Prostate gland (tissue), 2 donors: Measurements from ENCODE around the gene AFAP1.

Experiments used
- POLR2A ChIP-seq: fragments of 450-650 bp; IDR thresholded peaks from one replicate; pipeline ENCODE4 v1.6.1; 2016; ENCODE audit warnings: antibody characterized with exemption, mild to moderate bottlenecking
- POLR2AphosphoS5 ChIP-seq: sonication (generic); formaldehyde crosslinking; IDR thresholded peaks from one replicate; pipeline ENCODE4 v1.6.1; 2017; ENCODE audit warnings: antibody characterized with exemption
- TF ChIP-seq, protein P1 (sequence below), 4 experiments: fragments of 200-600 bp in 2 of 4; fragments of 450-650 bp in 2 of 4; sonication (generic) in 2 of 4; IDR thresholded peaks; 1 replicate in 3 of 4; 2 replicates in 1 of 4; pipeline ENCODE4 v1.5.1; 2016 to 2019; ENCODE audit warnings: antibody characterized with exemption in 4 of 4, mild to moderate bottlenecking in 2 of 4, moderate library complexity in 2 of 4

DNA sequence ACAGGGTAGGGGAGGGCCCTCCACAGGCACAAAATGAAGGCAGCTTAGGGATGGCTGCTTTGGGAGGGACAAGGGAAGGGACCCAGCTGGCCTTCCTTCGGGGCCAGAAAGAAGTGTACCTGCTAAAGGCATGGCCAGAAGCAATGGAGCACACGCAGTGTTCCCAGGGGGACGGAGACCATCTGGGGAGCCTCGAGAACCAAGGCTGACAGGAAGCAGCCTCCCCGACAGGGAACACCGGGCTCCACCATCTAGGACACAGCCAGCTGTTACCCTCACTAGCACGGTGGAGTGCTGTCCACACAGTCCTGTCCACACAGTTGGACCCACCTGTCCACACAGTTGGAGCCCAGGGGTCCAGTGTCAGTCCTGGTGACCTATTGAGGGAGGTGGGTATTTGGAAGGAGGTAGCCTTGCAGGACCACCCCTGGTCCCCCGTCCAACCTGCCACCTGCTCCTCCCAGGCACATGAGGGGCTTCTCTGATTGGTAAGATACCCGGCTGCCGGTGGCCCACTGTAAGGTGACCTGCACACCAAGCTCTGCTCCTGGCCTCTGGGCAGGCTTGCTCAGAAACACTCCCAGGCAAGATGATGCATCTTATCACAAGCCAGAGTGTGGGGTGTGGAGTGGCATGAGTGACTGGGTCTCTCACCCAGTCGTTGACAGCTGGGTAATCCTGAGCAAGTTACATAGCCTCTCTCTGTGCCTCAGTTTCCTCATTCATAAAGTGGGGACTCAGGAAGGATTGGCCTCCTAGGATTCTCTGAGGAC, 20.5 kb upstream of the AFAP1 start:
- TF ChIP-seq, protein P1, sequence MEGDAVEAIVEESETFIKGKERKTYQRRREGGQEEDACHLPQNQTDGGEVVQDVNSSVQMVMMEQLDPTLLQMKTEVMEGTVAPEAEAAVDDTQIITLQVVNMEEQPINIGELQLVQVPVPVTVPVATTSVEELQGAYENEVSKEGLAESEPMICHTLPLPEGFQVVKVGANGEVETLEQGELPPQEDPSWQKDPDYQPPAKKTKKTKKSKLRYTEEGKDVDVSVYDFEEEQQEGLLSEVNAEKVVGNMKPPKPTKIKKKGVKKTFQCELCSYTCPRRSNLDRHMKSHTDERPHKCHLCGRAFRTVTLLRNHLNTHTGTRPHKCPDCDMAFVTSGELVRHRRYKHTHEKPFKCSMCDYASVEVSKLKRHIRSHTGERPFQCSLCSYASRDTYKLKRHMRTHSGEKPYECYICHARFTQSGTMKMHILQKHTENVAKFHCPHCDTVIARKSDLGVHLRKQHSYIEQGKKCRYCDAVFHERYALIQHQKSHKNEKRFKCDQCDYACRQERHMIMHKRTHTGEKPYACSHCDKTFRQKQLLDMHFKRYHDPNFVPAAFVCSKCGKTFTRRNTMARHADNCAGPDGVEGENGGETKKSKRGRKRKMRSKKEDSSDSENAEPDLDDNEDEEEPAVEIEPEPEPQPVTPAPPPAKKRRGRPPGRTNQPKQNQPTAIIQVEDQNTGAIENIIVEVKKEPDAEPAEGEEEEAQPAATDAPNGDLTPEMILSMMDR (IDR thresholded peaks at IDR 0.05), result no peak
- TF ChIP-seq POLR2A, result no peak
- no peak for TF ChIP-seq POLR2AphosphoS5
